Measurements from ENCODE around the gene HIVEP3. TPM values are rescaled to one million over a fixed set of nuclear protein-coding genes. Genes with fewer than 3 reads are reported as not detected.

The HIVEP3 gene
- polyA plus RNA-seq, 1 of the 3 experiments (the other 2 are of a cell fraction) = 6.4 TPM

DNA sequence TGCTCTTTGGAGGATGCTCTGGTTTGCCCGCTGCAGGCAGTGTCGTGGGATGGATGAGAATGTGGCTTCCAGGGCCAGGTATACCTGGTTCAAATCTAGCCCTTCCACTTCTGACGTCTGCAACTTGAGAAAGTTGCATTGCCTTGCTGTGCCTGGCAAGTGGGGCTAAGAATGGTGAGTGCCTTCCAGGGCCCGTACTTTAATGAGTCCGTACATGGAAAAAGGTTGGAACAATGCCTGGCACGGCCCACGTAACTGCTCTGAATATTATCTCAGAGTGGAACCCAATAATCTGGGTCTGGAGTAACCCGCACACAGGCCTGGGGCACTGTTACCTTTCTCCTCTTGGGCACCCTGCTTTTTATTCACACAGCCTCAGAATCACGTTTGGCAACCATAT is 287.6 kb downstream of the HIVEP3 start:
- H3K9ac ChIP-seq = no peak overlapping the region
- no peaks in the 10 kb centered on the region for H3K27me3 ChIP-seq (ENCODE audit: insufficient read depth)
- CTCF ChIA-PET = interaction anchor here (1.9 kb wide), 1 partner anchor 115 kb away, joined by 4 read pairs; no protein-coding TSS in a partner anchor
- H3K9me2 ChIP-seq = no peaks in the 10 kb centered on the region
- H3K27ac ChIP-seq (ENCODE audit: low read depth in 2 of 2, low read length in 1 of 2) = no peak overlapping the region
- DNase-seq = no peak
- no peak overlapping the region; the same call in 1 of the 2 replicates for H3K4me2 ChIP-seq
- peaks cover 27 to 32% of the 10 kb centered on the region in 2 experiments; a peak in 3 of 4 replicates for H3K4me1 ChIP-seq (ENCODE audit: control insufficient read depth in 1 of 2, insufficient read depth in 2 of 2, low read depth in 1 of 2, low read length in 1 of 2)
- H3F3A ChIP-seq (replicated peaks; ENCODE audit: insufficient read depth) = peaks cover 5% of the 10 kb centered on the region
- no peaks in the 10 kb centered on the region for H3K79me2 ChIP-seq (ENCODE audit: insufficient read depth)
- no peak overlapping the region for H3K4me3 ChIP-seq (ENCODE audit: low read depth in 2 of 2, low read length in 1 of 2)
- H2AFZ ChIP-seq (ENCODE audit: low read depth) = no peak overlapping the region
- TF ChIP-seq NFIC (IDR thresholded peaks at IDR 0.05; ENCODE audit: borderline replicate concordance) (no peak), SIN3A (IDR thresholded peaks at IDR 0.05; ENCODE audit: borderline replicate concordance, low read depth, low read length) (no peak), GATA2 (CRISPR knock-in tag; IDR thresholded peaks at IDR 0.05) (no peak), MXI1 (IDR thresholded peaks at IDR 0.05; ENCODE audit: low read depth, low read length) (no peak), JUND (IDR thresholded peaks at IDR 0.05) (no peak), YY1 (IDR thresholded peaks at IDR 0.05; ENCODE audit: low read depth) (no peak), GABPA (IDR thresholded peaks at IDR 0.05; ENCODE audit: low read depth) (no peak), EP300 (IDR thresholded peaks at IDR 0.05; ENCODE audit: borderline replicate concordance in 1 of 2, low read depth in 1 of 2, low read length in 1 of 2) (no peak), ELF1 (IDR thresholded peaks at IDR 0.05) (no peak), CHD2 (IDR thresholded peaks at IDR 0.05; ENCODE audit: low read length, partially characterized antibody) (no peak), FOXJ3 (CRISPR knock-in tag; IDR thresholded peaks at IDR 0.05) (no peak), NRF1 (IDR thresholded peaks at IDR 0.05; ENCODE audit: low read depth, low read length) (no peak), POLR2AphosphoS5 (IDR thresholded peaks at IDR 0.05; ENCODE audit: low read depth, low read length) (no peak), TCF12 (IDR thresholded peaks at IDR 0.05) (no peak), SMC3 (IDR thresholded peaks at IDR 0.05; ENCODE audit: low read depth, low read length) (no peak), FOSL2 (IDR thresholded peaks at IDR 0.05; ENCODE audit: borderline replicate concordance, low read depth) (no peak)
- TF ChIP-seq, protein P1, sequence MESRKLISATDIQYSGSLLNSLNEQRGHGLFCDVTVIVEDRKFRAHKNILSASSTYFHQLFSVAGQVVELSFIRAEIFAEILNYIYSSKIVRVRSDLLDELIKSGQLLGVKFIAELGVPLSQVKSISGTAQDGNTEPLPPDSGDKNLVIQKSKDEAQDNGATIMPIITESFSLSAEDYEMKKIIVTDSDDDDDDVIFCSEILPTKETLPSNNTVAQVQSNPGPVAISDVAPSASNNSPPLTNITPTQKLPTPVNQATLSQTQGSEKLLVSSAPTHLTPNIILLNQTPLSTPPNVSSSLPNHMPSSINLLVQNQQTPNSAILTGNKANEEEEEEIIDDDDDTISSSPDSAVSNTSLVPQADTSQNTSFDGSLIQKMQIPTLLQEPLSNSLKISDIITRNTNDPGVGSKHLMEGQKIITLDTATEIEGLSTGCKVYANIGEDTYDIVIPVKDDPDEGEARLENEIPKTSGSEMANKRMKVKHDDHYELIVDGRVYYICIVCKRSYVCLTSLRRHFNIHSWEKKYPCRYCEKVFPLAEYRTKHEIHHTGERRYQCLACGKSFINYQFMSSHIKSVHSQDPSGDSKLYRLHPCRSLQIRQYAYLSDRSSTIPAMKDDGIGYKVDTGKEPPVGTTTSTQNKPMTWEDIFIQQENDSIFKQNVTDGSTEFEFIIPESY (IDR thresholded peaks at IDR 0.05; ENCODE audit: borderline replicate concordance, low read depth) = no peak
- TF ChIP-seq, protein P2, sequence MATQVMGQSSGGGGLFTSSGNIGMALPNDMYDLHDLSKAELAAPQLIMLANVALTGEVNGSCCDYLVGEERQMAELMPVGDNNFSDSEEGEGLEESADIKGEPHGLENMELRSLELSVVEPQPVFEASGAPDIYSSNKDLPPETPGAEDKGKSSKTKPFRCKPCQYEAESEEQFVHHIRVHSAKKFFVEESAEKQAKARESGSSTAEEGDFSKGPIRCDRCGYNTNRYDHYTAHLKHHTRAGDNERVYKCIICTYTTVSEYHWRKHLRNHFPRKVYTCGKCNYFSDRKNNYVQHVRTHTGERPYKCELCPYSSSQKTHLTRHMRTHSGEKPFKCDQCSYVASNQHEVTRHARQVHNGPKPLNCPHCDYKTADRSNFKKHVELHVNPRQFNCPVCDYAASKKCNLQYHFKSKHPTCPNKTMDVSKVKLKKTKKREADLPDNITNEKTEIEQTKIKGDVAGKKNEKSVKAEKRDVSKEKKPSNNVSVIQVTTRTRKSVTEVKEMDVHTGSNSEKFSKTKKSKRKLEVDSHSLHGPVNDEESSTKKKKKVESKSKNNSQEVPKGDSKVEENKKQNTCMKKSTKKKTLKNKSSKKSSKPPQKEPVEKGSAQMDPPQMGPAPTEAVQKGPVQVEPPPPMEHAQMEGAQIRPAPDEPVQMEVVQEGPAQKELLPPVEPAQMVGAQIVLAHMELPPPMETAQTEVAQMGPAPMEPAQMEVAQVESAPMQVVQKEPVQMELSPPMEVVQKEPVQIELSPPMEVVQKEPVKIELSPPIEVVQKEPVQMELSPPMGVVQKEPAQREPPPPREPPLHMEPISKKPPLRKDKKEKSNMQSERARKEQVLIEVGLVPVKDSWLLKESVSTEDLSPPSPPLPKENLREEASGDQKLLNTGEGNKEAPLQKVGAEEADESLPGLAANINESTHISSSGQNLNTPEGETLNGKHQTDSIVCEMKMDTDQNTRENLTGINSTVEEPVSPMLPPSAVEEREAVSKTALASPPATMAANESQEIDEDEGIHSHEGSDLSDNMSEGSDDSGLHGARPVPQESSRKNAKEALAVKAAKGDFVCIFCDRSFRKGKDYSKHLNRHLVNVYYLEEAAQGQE (IDR thresholded peaks at IDR 0.05; ENCODE audit: low read depth, low read length) = no peak
- H4K20me1 ChIP-seq (ENCODE audit: insufficient read depth) = no peaks in the 10 kb centered on the region
- no peaks in the 10 kb centered on the region for H3K9me3 ChIP-seq
- no peaks in the 10 kb centered on the region for H3K36me3 ChIP-seq (replicated peaks in 1 of 2; ENCODE audit: control insufficient read depth in 1 of 2, insufficient read depth in 2 of 2, low read length in 1 of 2)
- POLR2A ChIA-PET = no interaction called here
- 86% methylated on average over 9 of the region's 9 CpGs for WGBS (ENCODE audit: low lambda C conversion rate)
